Osteocyte (in vitro differentiated cells): ENCODE measurements around the gene CLIP4. TPM values are rescaled to one million over a fixed set of nuclear protein-coding genes. Genes with fewer than 3 reads are reported as not detected.

ENCODE experiments used
- DNase-seq: peaks from one replicate; pipeline ENCODE4 v3.0.0; 2021; ENCODE audit warnings: mixed read lengths; ENCODE audit not compliant: unreplicated experiment; ENCODE audit errors: extremely low spot score
- H3K27ac Mint-ChIP-seq: one replicate; pipeline ENCODE4 v1.8.0; 2021; ENCODE audit warnings: mild to moderate bottlenecking, mixed read lengths; ENCODE audit not compliant: unreplicated experiment
- H3K27me3 Mint-ChIP-seq: one replicate; pipeline ENCODE4 v1.8.0; 2021; ENCODE audit warnings: mixed read lengths; ENCODE audit not compliant: unreplicated experiment
- H3K36me3 Mint-ChIP-seq: one replicate; pipeline ENCODE4 v1.8.0; 2021; ENCODE audit warnings: mixed read lengths; ENCODE audit not compliant: unreplicated experiment
- H3K4me1 Mint-ChIP-seq: one replicate; pipeline ENCODE4 v1.8.0; 2021; ENCODE audit warnings: mixed read lengths; ENCODE audit not compliant: unreplicated experiment
- H3K4me3 Mint-ChIP-seq: one replicate; pipeline ENCODE4 v1.8.0; 2021; ENCODE audit warnings: mild to moderate bottlenecking, moderate library complexity, mixed read lengths; ENCODE audit not compliant: unreplicated experiment
- H3K9me3 Mint-ChIP-seq: one replicate; pipeline ENCODE4 v1.8.0; 2021; ENCODE audit warnings: mixed read lengths; ENCODE audit not compliant: unreplicated experiment
- total RNA-seq: library from RNA; stranded (reverse); gene quantifications from 2 replicates; pipeline ENCODE4 v1.2.1, GENCODE V29; 2021
- TF ChIP-seq, protein P1 (sequence below): fragments of 200-600 bp; sonication (generic); IDR thresholded peaks from 2 replicates; pipeline ENCODE4 v1.5.0; 2021; ENCODE audit warnings: antibody characterized with exemption, mild to moderate bottlenecking, moderate library complexity

CLIP4 gene
- total RNA-seq, 1 donor from 2014 or later: 24.6 TPM

DNA sequence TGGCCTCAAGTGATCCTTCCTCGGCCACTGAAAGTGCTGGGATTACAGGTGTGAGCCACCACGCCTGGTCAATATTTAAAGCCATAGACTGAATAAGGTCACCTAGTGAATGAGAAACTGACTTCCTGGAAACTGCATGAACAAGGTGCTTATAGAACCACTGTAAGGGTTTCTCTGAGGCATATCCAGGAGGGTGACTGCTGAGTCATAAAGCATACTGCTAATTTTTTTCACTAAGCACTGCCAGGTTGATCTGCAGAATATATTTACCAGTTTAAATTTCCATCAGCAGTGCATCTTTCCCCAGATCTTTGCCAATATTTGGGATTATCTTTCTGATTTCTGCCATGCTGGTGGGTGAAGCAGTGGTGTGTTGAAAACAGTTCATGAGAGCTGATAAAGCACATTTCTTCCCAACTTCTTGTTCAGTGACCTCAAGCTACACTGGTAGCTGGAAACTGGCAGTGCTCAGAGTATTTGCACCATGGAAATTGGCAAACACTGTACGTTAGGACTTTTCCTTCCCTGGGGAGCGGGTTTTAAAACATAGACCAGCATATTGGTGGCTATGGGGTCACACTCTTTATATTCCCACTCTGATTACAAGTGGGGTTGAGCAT lies 4.2 kb upstream of the CLIP4 start:
- no peak overlapping the region for H3K27ac Mint-ChIP-seq
- H3K4me1 Mint-ChIP-seq: peaks cover 27% of the 10 kb centered on the region
- TF ChIP-seq, protein P1, sequence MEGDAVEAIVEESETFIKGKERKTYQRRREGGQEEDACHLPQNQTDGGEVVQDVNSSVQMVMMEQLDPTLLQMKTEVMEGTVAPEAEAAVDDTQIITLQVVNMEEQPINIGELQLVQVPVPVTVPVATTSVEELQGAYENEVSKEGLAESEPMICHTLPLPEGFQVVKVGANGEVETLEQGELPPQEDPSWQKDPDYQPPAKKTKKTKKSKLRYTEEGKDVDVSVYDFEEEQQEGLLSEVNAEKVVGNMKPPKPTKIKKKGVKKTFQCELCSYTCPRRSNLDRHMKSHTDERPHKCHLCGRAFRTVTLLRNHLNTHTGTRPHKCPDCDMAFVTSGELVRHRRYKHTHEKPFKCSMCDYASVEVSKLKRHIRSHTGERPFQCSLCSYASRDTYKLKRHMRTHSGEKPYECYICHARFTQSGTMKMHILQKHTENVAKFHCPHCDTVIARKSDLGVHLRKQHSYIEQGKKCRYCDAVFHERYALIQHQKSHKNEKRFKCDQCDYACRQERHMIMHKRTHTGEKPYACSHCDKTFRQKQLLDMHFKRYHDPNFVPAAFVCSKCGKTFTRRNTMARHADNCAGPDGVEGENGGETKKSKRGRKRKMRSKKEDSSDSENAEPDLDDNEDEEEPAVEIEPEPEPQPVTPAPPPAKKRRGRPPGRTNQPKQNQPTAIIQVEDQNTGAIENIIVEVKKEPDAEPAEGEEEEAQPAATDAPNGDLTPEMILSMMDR: no peak
- H3K27me3 Mint-ChIP-seq: no peaks in the 10 kb centered on the region
- H3K9me3 Mint-ChIP-seq: no peaks in the 10 kb centered on the region
- no peaks in the 10 kb centered on the region for H3K36me3 Mint-ChIP-seq
- no peak overlapping the region for H3K4me3 Mint-ChIP-seq
- no peak for DNase-seq

- peaks cover 1% of the 10 kb centered on the region for H3K36me3 Mint-ChIP-seq
- peaks cover 39% of the 10 kb centered on the region for H3K4me1 Mint-ChIP-seq
- H3K27ac Mint-ChIP-seq: no peak overlapping the region
- TF ChIP-seq, protein P1: no peak
- H3K4me3 Mint-ChIP-seq: no peak overlapping the region
- H3K27me3 Mint-ChIP-seq: no peaks in the 10 kb centered on the region
- DNase-seq: no peak
- H3K9me3 Mint-ChIP-seq: no peaks in the 10 kb centered on the region
These were observed 2.8 kb upstream of the CLIP4 start for GRCh38 chr2:29112379-29112778.

DNA sequence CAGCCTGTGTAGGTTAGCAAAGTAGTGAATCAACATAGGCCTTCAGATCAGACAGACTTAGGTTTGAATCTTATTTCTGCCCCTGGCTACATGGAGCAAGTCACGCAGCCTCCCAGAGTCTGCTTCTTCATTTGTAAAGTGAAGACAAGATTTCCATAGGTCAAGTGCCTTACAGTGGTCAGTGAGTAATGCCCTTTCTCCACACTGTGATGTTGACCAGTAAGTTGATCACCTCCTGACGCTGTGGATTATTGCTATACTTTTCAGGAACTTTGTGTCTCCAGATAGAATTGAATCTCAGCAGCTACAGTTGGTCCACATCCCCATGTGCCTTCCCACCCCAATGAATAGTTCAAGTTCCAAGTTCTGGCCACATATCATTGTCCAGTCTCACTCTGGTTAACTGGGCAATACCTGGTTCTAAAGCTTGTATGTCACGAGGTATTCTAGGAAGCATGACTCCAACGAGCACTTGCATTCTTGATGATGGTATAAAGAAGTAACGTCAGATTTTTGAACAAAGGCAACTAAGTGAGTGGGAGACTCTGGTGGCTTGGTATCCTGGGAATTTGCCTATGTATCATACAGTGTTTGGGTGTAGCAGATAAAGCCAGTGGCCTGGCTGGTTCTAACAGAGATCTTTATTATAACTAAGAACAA lies 2.1 kb upstream of the CLIP4 start:
- H3K27me3 Mint-ChIP-seq: no peaks in the 10 kb centered on the region
- peaks cover 43% of the 10 kb centered on the region for H3K4me1 Mint-ChIP-seq
- H3K9me3 Mint-ChIP-seq: no peaks in the 10 kb centered on the region
- H3K27ac Mint-ChIP-seq: no peak overlapping the region
- no peak overlapping the region for H3K4me3 Mint-ChIP-seq
- H3K36me3 Mint-ChIP-seq: peaks cover 5% of the 10 kb centered on the region
- TF ChIP-seq, protein P1: no peak
- no peak for DNase-seq

- Mint-ChIP-seq H3K4me3 (peak overlapping the region; percentile 80), H3K36me3 (peaks cover 5% of the 10 kb centered on the region), H3K27me3 (no peaks in the 10 kb centered on the region), H3K9me3 (no peaks in the 10 kb centered on the region), H3K27ac (peak overlapping the region; percentile 90), H3K4me1 (peaks cover 38% of the 10 kb centered on the region)
- DNase-seq: no peak
- TF ChIP-seq, protein P1: no peak
These were observed 1.3 kb upstream of the CLIP4 start for GRCh38 chr2:29113891-29114321.

- Mint-ChIP-seq H3K4me3 (peak overlapping the region; percentile 80), H3K4me1 (peaks cover 38% of the 10 kb centered on the region), H3K9me3 (no peaks in the 10 kb centered on the region), H3K27ac (peak overlapping the region; percentile 90), H3K36me3 (peaks cover 5% of the 10 kb centered on the region), H3K27me3 (no peaks in the 10 kb centered on the region)
- no peak for DNase-seq
- TF ChIP-seq, protein P1: no peak
These were observed 649 bp upstream of the CLIP4 start for GRCh38 chr2:29114586-29114945.
